ENCODE data around the gene PAM. TPM values are rescaled to one million over a fixed set of nuclear protein-coding genes. Genes with fewer than 3 reads are reported as not detected.

The PAM gene
- total RNA-seq, 1 experiment from 2014 or later = 257 TPM

- Histone ChIP-seq H3K36me3 (ENCODE audit: control insufficient read depth in 1 of 2, insufficient read depth in 2 of 2, low read length in 2 of 2) (no peaks in the 10 kb centered on the region; a peak in 1 of 4 replicates), H3K27ac (ENCODE audit: low read depth, low read length) (peak overlapping the region; percentile 21; the same call in 1 of the 2 replicates), H3K9me2 (ENCODE audit: insufficient read depth) (no peaks in the 10 kb centered on the region), H3K27me3 (ENCODE audit: insufficient read depth, low read length) (no peaks in the 10 kb centered on the region), H2AFZ (ENCODE audit: low read depth, low read length, poor library complexity, severe bottlenecking) (no peak overlapping the region), H3K9me3 (ENCODE audit: control insufficient read depth in 1 of 2, insufficient read depth in 1 of 2, low read depth in 1 of 2, low read length in 2 of 2) (no peaks in the 10 kb centered on the region), H3K4me2 (ENCODE audit: low read length) (peak overlapping the region; percentile 14; the same call in 1 of the 2 replicates), H3K4me1 (ENCODE audit: control insufficient read depth in 1 of 2, insufficient read depth in 2 of 2, low read length in 2 of 2) (peaks cover 13 to 20% of the 10 kb centered on the region in 2 experiments), H3K79me2 (ENCODE audit: insufficient read depth, low read length) (no peaks in the 10 kb centered on the region; the same call in 1 of the 2 replicates), H3K4me3 (replicated peaks in 1 of 2; ENCODE audit: low read depth in 1 of 2, low read length in 2 of 2) (no peak overlapping the region), H3K9ac (ENCODE audit: low read length) (no peak overlapping the region), H4K20me1 (ENCODE audit: insufficient read depth) (no peaks in the 10 kb centered on the region)
- BruUV-seq (replicated peaks) = no TSS peak
- DNase-seq (ENCODE audit: low read depth, low spot score) = no peak
- ChIA-PET CTCF (no interaction called here), RAD21 (ENCODE audit: low non-redundant PET in 1 of 2, low total read pairs in 2 of 2, uncharacterized antibody in 2 of 2, unreplicated experiment in 2 of 2) (no interaction called here), POLR2A (interaction anchor here (0.7 kb wide), 1 partner anchor 10 kb away, joined by 3 read pairs; no protein-coding TSS in a partner anchor)
- intact Hi-C loops (cut with micrococcal nuclease) = no loop called here
- TF ChIP-seq SRF (IDR thresholded peaks at IDR 0.05; ENCODE audit: low read depth) = no peak
- no peak for TF ChIP-seq REST (IDR thresholded peaks at IDR 0.05; ENCODE audit: low read depth)
- TF ChIP-seq CTCF (IDR thresholded peaks at IDR 0.05 in 2 of 3, conservative IDR thresholded peaks at IDR 0.05 in 1 of 3; ENCODE audit: borderline replicate concordance in 1 of 3, insufficient read depth in 1 of 3, low read depth in 2 of 3, low read length in 2 of 3) = no peak
- TF ChIP-seq ZNF274 (IDR thresholded peaks at IDR 0.05; ENCODE audit: low read depth, low read length) = no peak
- TF ChIP-seq CBX3 (IDR thresholded peaks at IDR 0.05; ENCODE audit: low read depth) = no peak
- no peak for TF ChIP-seq RAD21 (IDR thresholded peaks at IDR 0.05; ENCODE audit: low read depth)
- no peak for TF ChIP-seq ATF3 (IDR thresholded peaks at IDR 0.05)
- TF ChIP-seq JUND (IDR thresholded peaks at IDR 0.05) = no peak
- TF ChIP-seq POLR2AphosphoS5 (IDR thresholded peaks at IDR 0.05; ENCODE audit: low read depth, low read length) = no peak
- no peak for TF ChIP-seq TCF7L2 (IDR thresholded peaks at IDR 0.05; ENCODE audit: borderline replicate concordance, extremely low read depth, insufficient read depth, insufficient read length)
- no peak for TF ChIP-seq SIN3A (IDR thresholded peaks at IDR 0.05; ENCODE audit: low read depth)
- TF ChIP-seq MAX (IDR thresholded peaks at IDR 0.05) = no peak
- TF ChIP-seq POLR2A (IDR thresholded peaks at IDR 0.05; ENCODE audit: borderline replicate concordance, extremely low read depth, insufficient read depth, insufficient read length) = no peak
- TF ChIP-seq YY1 (IDR thresholded peaks at IDR 0.05; ENCODE audit: extremely low read depth, insufficient replicate concordance, low read depth, low read length) = no peak
- no peak for TF ChIP-seq SP1 (IDR thresholded peaks at IDR 0.05; ENCODE audit: low read depth)
- no peak for TF ChIP-seq ZFX (IDR thresholded peaks at IDR 0.05)
- TF ChIP-seq ELF1 (IDR thresholded peaks at IDR 0.05; ENCODE audit: borderline replicate concordance, low read depth) = no peak
- no peak for ATAC-seq
These were observed 165.7 kb downstream of the PAM start for GRCh38 chr5:102920762-102921161.
